ENCODE results near the gene F2.

The F2 gene

GRCh38 chr11:46761807-46762206 is 42.8 kb downstream of the F2 start:
- TF ChIP-seq CTCF (IDR thresholded peaks at IDR 0.05; ENCODE audit: low read length, missing control alignments), result no peak
- no peak for DNase-seq (ENCODE audit: low read depth)
- H3K4me3 ChIP-seq (replicated peaks; ENCODE audit: low read depth, low read length), result no peak overlapping the region

- DNase-seq (ENCODE audit: low read depth), result no peak
- TF ChIP-seq CTCF (IDR thresholded peaks at IDR 0.05; ENCODE audit: low read length, missing control alignments), result no peak
- H3K4me3 ChIP-seq (replicated peaks; ENCODE audit: low read depth, low read length), result no peak overlapping the region
Observed at GRCh38 chr11:46762248-46762647, 43.2 kb downstream of the F2 start.

- no peak for TF ChIP-seq CTCF (IDR thresholded peaks at IDR 0.05; ENCODE audit: low read length, missing control alignments)
- no peak for DNase-seq (ENCODE audit: low read depth)
- no peak overlapping the region for H3K4me3 ChIP-seq (replicated peaks; ENCODE audit: low read depth, low read length)
Observed at GRCh38 chr11:46766656-46767055, 47.6 kb downstream of the F2 start.

GRCh38 chr11:46769636-46770221 is 50.7 kb downstream of the F2 start:
- DNase-seq (ENCODE audit: low read depth), result no peak
- no peak for TF ChIP-seq CTCF (IDR thresholded peaks at IDR 0.05; ENCODE audit: low read length, missing control alignments)

GRCh38 chr11:46776878-46777277 is 57.9 kb downstream of the F2 start:
- no peak overlapping the region for H3K4me3 ChIP-seq (replicated peaks; ENCODE audit: low read depth, low read length)
- no peak for DNase-seq (ENCODE audit: low read depth)
- no peak for TF ChIP-seq CTCF (IDR thresholded peaks at IDR 0.05; ENCODE audit: low read length, missing control alignments)

More at GRCh38 chr11:46769636-46770221, 50.7 kb downstream of the F2 start:
- no peak overlapping the region for H3K4me3 ChIP-seq (replicated peaks; ENCODE audit: low read depth, low read length)

- TF ChIP-seq CTCF (IDR thresholded peaks at IDR 0.05; ENCODE audit: low read length, missing control alignments), result no peak
- no peak for DNase-seq (ENCODE audit: low read depth)
- no peak overlapping the region for H3K4me3 ChIP-seq (replicated peaks; ENCODE audit: low read depth, low read length)
Observed at GRCh38 chr11:46778416-46778815, 59.4 kb downstream of the F2 start.

Data from fibroblast of pulmonary artery (primary cell).